ENCODE results near the gene TXNL4A.

GRCh38 chr18:79947054-79947755, 41.2 kb downstream of the TXNL4A start:
- TF ChIP-seq CTCF (IDR thresholded peaks at IDR 0.05; ENCODE audit: insufficient read depth, low read length), result no peak
- TF ChIP-seq POLR2AphosphoS5 (IDR thresholded peaks at IDR 0.05; ENCODE audit: low read depth), result no peak
- TF ChIP-seq REST (IDR thresholded peaks at IDR 0.05; ENCODE audit: insufficient replicate concordance, low read depth), result no peak
- TF ChIP-seq SPI1 (IDR thresholded peaks at IDR 0.05; ENCODE audit: borderline replicate concordance, low read depth), result no peak
- no peak for TF ChIP-seq GABPA (IDR thresholded peaks at IDR 0.05; ENCODE audit: low read depth)

All from HL-60 (cell line).